OCI-LY7 (cell line): Measurements from ENCODE around the gene CLEC16A. TPM values are rescaled to one million over a fixed set of nuclear protein-coding genes. Genes with fewer than 3 reads are reported as not detected.

Source experiments
- BruUV-seq: library from RNA; stranded (reverse); fragments of 400-500 nt; replicated peaks from 2 replicates; lab custom pipeline; 2021; lab: Mats Ljungman, UMichigan
- CTCF ChIA-PET: fragments of 300-600 bp; sonication (Branson Sonifier 250); formaldehyde crosslinking; loops from one replicate; lab custom pipeline; 2022; ENCODE audit warnings: antibody characterized with exemption; ENCODE audit not compliant: unreplicated experiment; lab: Charles Lee
- POLR2A ChIA-PET: fragments of 300-600 bp; sonication (Branson Sonifier 250); formaldehyde crosslinking; loops from one replicate; lab custom pipeline; 2022; ENCODE audit warnings: antibody characterized with exemption; lab: Charles Lee
- DNase-seq: peaks from one replicate; pipeline ENCODE4 v3.0.0-alpha.2; 2015; ENCODE audit warnings: low spot score
- H2AFZ ChIP-seq: fragments of 200-600 bp; sonication (generic), shearing (Covaris generic); 2 replicates; pipeline ENCODE4 v1.6.1; 2014; ENCODE audit warnings: mild to moderate bottlenecking, antibody characterized with exemption, low read length, moderate library complexity
- H3K27ac ChIP-seq: fragments of 200-600 bp; sonication (generic); 2 replicates; pipeline ENCODE4 v1.5.1; 2014; ENCODE audit warnings: mixed run types, low read depth, mild to moderate bottlenecking, moderate library complexity, low read length, inconsistent platforms; ENCODE audit not compliant: poor library complexity, severe bottlenecking
- H3K36me3 ChIP-seq: fragments of 200-600 bp; sonication (generic); 2 replicates; pipeline ENCODE4 v1.6.1; 2014; ENCODE audit warnings: mild to moderate bottlenecking, antibody characterized with exemption, low read length, moderate library complexity, mixed read lengths; ENCODE audit not compliant: insufficient read depth
- H3K4me1 ChIP-seq: fragments of 200-600 bp; sonication (generic); 2 replicates; pipeline ENCODE4 v1.5.1; 2014; ENCODE audit warnings: mild to moderate bottlenecking, low read length; ENCODE audit not compliant: insufficient read depth, poor library complexity, severe bottlenecking
- H3K4me2 ChIP-seq: fragments of 200-600 bp; sonication (generic); 2 replicates; pipeline ENCODE4 v1.6.1; 2014; ENCODE audit warnings: mild to moderate bottlenecking, low read length
- H3K4me3 ChIP-seq: fragments of 200-600 bp; sonication (generic); 2 replicates; pipeline ENCODE4 v1.5.1; 2014; ENCODE audit warnings: mild to moderate bottlenecking, low read depth, low read length; ENCODE audit not compliant: poor library complexity, severe bottlenecking
- H3K79me2 ChIP-seq: fragments of 200-600 bp; sonication (generic); 2 replicates; pipeline ENCODE4 v1.6.1; 2016; ENCODE audit warnings: low read depth, mild to moderate bottlenecking, low read length, moderate library complexity, mixed read lengths; ENCODE audit not compliant: insufficient read depth
- H3K9me2 ChIP-seq: fragments of 200-600 bp; sonication (generic); 2 replicates; pipeline ENCODE4 v1.6.1; 2016; ENCODE audit warnings: mild to moderate bottlenecking, low read length, mixed read lengths; ENCODE audit not compliant: insufficient read depth
- H3K9me3 ChIP-seq: fragments of 200-600 bp; sonication (generic); 2 replicates; pipeline ENCODE4 v1.6.1; 2014; ENCODE audit warnings: mild to moderate bottlenecking, mixed run types, low read length, mixed read lengths
- H4K20me1 ChIP-seq: fragments of 200-600 bp; sonication (generic); 2 replicates; pipeline ENCODE4 v1.6.1; 2014; ENCODE audit warnings: mild to moderate bottlenecking, antibody characterized with exemption, low read length, moderate library complexity, mixed read lengths; ENCODE audit not compliant: insufficient read depth
- EZH2phosphoT487 ChIP-seq: fragments of 200-600 bp; sonication (generic); IDR thresholded peaks from 2 replicates; pipeline ENCODE4 v1.6.1; 2018; ENCODE audit warnings: low read depth, borderline replicate concordance, mild to moderate bottlenecking, mixed run types, antibody characterized with exemption, low read length, moderate library complexity, mixed read lengths
- intact Hi-C: fragments of 100-400 bp; cut with micrococcal nuclease; formaldehyde crosslinking; loops from one replicate; pipeline ENCODE4 v1.10.0; 2022; ENCODE audit not compliant: unreplicated experiment
- total RNA-seq, 2 experiments: library from RNA; depleted of rRNA in 1 of 2; stranded (reverse); fragments of >200 nt in 1 of 2; shearing (Covaris generic) in 1 of 2; gene quantifications; 2 replicates each; pipeline ENCODE4 v1.2.3, GENCODE V29; 2014 to 2022
- TF ChIP-seq, protein P1 (sequence below): fragments of 200-600 bp; sonication (generic); conservative IDR thresholded peaks from 2 replicates; pipeline ENCODE4 v1.5.1; 2014; ENCODE audit warnings: mild to moderate bottlenecking, antibody characterized with exemption, low read length, moderate library complexity, mixed read lengths

Gene CLEC16A
- total RNA-seq, 2 experiments from 2014 or later: 26.2 to 50.9 TPM

DNA sequence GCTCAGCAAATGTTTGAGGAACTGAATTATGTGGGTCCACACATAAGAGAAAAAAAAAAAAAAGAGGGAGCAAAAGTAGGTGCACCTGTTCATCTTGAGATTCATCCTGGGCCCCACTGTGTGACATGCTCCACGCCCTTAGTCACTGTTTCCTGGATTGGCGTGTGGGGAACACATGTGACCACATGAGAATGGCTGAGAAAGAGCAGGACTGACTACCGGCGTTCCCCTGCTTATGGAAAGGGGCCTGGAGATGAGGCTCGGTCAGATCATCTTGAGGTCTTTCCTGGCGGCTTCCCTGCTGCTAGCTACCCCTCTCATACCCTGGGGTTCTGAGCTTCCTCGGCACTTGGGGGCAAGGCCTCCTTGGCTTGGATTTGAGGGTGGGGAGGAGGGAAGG lies 6.0 kb upstream of the CLEC16A start:
- H3K27ac ChIP-seq: no peak overlapping the region
- BruUV-seq: no TSS peak

GRCh38 chr16:10938796-10939648 lies 5.3 kb upstream of the CLEC16A start:
- Histone ChIP-seq H4K20me1 (0 out of 2 replicates have a peak, but pooled peaks cover 5% of the 10 kb centered on the region), H2AFZ (no peak overlapping the region), H3K27ac (no peak overlapping the region), H3K4me2 (peak overlapping the region; percentile 75), H3K36me3 (peaks cover 9% of the 10 kb centered on the region; the same call in 1 of the 2 replicates), H3K9me2 (no peaks in the 10 kb centered on the region), H3K79me2 (no peaks in the 10 kb centered on the region), H3K4me3 (no peak overlapping the region), H3K9me3 (no peaks in the 10 kb centered on the region), H3K4me1 (peaks cover 51% of the 10 kb centered on the region)
- TF ChIP-seq, protein P1, sequence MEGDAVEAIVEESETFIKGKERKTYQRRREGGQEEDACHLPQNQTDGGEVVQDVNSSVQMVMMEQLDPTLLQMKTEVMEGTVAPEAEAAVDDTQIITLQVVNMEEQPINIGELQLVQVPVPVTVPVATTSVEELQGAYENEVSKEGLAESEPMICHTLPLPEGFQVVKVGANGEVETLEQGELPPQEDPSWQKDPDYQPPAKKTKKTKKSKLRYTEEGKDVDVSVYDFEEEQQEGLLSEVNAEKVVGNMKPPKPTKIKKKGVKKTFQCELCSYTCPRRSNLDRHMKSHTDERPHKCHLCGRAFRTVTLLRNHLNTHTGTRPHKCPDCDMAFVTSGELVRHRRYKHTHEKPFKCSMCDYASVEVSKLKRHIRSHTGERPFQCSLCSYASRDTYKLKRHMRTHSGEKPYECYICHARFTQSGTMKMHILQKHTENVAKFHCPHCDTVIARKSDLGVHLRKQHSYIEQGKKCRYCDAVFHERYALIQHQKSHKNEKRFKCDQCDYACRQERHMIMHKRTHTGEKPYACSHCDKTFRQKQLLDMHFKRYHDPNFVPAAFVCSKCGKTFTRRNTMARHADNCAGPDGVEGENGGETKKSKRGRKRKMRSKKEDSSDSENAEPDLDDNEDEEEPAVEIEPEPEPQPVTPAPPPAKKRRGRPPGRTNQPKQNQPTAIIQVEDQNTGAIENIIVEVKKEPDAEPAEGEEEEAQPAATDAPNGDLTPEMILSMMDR: no peak
- no peak for TF ChIP-seq EZH2phosphoT487
- CTCF ChIA-PET: interaction anchor here (0.6 kb wide), 1 partner anchor 354 kb away, joined by 4 read pairs; no protein-coding TSS in a partner anchor
- TSS peak; percentile 22 for BruUV-seq
- intact Hi-C loops: loop anchor here (5.0 kb wide), 1 partner anchor 417 kb away; no protein-coding TSS in a partner anchor
- DNase-seq: no peak
- POLR2A ChIA-PET: interaction anchor here (0.6 to 2.5 kb wide), 4 partner anchors 9 to 158 kb away, joined by 3 to 5 read pairs (median 4); no protein-coding TSS in a partner anchor

More for the DNA sequence above, 6.0 kb upstream of the CLEC16A start:
- Histone ChIP-seq H3K4me3 (no peak overlapping the region), H3K4me1 (peaks cover 44% of the 10 kb centered on the region), H3K36me3 (peaks cover 11% of the 10 kb centered on the region; the same call in 1 of the 2 replicates), H4K20me1 (0 out of 2 replicates have a peak, but pooled peaks cover 5% of the 10 kb centered on the region), H3K79me2 (no peaks in the 10 kb centered on the region), H2AFZ (no peak overlapping the region), H3K9me3 (no peaks in the 10 kb centered on the region), H3K9me2 (no peaks in the 10 kb centered on the region), H3K4me2 (peak overlapping the region; percentile 75; the same call in 1 of the 2 replicates)
- ChIA-PET POLR2A (interaction anchor here (0.6 kb wide), 1 partner anchor 157 kb away, joined by 4 read pairs; no protein-coding TSS in a partner anchor), CTCF (no interaction called here)
- TF ChIP-seq, protein P1: no peak
- TF ChIP-seq EZH2phosphoT487: no peak
- intact Hi-C loops: loop anchor here (5.0 kb wide), 1 partner anchor 416 kb away; no protein-coding TSS in a partner anchor
- no peak for DNase-seq
